ENCODE results near the gene DR1.

GRCh38 chr1:93331412-93331811 is 14.3 kb upstream of the DR1 start:
- TF ChIP-seq CTCF (IDR thresholded peaks at IDR 0.05; ENCODE audit: insufficient read depth, low read length) (no peak), POLR2AphosphoS5 (IDR thresholded peaks at IDR 0.05; ENCODE audit: low read depth) (no peak)
